ENCODE data around the gene DDX56.
"Not testable (repeated sequence)": the region's sequence is repeated elsewhere in the genome, so short reads cannot be mapped to it uniquely, and the experiment has no call there.

DDX56 gene

DNA sequence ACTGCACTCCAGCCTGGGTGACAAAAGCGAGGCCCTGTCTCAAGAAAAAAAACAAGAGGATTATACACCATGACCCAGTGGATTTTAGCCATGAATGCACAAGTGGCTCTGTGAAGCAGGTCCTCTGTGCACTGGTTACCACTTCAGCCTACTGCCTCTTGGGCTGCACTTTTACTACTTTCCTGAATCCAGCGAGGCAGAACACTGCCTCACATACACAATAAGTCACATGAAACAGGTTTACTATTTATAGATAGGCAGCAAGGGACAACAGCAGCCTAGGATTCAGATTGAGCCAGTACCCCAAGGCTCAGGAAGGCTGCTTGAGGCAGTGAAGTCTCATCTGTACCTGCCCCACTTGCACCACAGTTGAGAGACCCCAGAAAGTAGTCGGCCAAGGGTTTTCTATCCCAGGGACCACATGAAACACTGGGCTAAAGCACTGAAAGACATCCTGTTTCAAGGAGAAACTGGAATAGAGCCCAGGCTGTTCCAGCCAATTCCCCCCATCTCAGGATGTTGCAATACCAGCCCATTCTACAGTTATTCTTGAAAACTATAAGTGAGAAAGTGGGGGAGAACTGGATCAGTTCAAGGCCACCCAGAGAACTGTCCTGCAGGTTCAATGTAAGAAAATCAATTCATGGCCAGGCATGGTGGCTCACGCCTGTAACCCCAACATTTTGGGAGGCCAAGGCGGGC is 22.4 kb upstream of the DDX56 start:
- DNase-seq: no peak

DNA sequence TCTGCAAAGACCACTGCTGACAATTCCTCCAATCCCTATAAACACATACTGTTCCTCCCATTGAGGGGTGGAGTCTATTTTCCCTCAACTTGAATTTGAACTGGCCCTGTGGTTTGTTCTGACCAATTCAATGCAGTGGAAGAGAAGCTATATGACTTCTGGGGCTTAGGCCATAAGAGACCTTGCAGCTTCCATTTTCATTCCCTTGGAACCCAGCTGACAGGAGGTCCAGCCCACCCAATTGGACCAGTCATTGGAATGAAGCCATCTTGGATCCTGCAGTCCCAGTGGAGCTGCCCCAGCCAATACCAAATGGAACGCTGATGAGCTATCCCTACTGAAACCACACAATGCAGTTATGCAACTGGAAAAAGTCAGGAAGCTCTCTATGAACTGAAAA is 17.2 kb upstream of the DDX56 start:
- DNase-seq: no peak

DNA sequence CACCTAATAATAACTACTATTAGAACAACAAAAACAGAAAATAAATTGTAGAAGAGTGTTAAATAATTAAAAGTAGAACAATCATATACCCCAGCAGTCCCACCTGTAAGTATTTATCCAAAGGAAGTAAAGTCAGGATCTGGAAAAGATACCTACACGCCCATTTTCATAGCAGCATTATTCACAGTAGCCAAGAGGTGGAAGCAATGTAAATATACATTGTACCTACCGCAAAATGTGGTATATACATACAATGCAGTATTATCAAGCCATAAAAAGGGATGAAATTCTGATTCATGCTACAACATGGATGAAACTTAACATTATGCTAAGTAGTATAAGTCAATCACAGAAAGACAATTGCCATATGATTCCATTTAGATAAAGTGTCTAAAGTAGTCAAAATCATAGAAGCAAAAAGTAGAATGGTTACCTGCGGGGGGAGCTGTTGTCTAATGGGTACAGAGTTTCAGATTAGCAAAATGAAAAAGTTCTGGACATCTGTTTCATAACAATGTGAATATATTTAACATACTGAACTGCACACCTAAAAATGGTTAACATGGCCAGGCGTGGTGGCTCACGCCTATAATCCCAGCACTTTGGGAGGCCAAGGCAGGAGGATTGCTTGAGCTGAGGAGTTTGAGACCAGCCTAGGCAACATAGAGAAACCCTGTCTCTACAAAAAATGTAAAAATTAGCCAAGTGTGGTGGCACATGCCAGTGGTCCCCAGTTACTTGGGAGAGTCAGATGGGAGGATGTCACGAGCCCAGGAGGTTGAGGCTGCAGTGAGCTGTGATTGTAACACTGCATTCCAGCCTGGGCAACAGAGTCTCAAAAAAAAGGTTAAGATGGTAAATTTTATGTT is 14.4 kb upstream of the DDX56 start:
- DNase-seq: peak; percentile 47 to 72

DNA sequence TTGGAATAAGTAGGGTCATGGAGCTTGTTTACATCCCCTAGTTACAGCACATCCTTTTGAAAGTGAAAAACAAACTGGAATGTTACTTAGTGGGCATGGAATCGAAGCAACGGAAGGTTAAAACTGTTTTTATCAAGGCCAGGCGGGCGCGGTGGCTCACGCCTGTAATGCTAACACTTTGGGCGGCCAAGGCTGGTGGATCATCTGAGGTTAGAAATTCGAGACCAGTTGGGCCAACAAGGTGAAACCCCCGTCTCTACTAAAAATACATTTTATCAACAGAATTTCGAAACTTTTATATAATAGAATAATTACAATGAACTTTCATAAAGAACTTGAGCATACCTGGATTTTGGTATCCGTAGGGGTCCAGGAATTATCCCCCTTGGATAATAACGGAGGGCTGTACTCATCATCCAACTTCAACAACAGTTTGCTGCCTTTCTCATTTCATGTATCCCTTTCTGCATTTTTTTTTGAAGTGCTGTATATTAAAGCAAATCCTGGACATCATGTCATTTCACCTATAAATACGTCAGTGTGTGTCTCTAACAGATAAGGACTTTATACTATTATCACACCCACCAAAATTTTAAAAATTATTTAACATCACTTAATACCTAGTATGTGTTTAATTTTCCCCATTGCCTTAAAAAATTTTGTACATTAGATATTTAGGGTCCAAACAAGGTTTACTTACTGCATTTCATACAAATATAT is 9.6 kb upstream of the DDX56 start:
- no peak for DNase-seq

DNA sequence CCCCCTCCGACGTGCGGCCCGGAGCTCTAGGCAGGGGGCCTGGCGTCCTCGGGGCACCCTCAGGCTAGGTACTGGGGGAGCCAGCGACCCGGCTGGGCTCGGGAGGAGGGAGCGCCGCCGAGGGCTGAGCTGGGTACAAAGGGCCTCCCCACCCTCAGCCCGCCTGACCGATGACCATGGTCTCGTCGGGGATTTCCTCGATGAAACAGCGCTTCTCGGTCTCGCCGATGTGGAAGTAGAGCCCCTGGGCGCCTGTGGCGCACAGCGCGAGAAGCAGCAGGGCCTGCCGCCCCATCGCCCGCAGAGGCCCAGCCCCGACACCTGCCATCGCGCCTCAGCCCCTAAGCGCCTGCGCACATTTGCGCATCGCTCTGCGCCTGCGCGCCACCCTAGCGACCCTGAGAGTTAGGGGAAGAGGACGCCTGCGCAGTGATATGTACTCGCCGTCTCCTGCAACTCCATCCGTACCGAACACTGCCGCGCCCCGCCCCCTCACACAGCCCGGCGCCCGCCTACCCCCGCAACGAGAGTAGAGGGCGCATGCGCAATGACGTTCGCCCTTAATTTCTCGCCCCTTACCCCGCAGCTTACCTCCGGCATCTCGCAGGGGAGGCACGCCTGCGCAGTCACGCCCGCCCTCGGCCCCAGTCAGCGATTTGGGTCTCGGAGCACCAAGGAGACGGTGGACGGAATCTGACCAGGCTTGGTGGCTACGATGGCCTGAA is 8.3 kb upstream of the DDX56 start, which contains the start of gene TMED4:
TMED4 (minus strand) TSS at position 353 of the 725 bp plus-strand sequence; CDS start at position 328, 25 bp downstream.
- peak; percentile 100 for DNase-seq

DNA sequence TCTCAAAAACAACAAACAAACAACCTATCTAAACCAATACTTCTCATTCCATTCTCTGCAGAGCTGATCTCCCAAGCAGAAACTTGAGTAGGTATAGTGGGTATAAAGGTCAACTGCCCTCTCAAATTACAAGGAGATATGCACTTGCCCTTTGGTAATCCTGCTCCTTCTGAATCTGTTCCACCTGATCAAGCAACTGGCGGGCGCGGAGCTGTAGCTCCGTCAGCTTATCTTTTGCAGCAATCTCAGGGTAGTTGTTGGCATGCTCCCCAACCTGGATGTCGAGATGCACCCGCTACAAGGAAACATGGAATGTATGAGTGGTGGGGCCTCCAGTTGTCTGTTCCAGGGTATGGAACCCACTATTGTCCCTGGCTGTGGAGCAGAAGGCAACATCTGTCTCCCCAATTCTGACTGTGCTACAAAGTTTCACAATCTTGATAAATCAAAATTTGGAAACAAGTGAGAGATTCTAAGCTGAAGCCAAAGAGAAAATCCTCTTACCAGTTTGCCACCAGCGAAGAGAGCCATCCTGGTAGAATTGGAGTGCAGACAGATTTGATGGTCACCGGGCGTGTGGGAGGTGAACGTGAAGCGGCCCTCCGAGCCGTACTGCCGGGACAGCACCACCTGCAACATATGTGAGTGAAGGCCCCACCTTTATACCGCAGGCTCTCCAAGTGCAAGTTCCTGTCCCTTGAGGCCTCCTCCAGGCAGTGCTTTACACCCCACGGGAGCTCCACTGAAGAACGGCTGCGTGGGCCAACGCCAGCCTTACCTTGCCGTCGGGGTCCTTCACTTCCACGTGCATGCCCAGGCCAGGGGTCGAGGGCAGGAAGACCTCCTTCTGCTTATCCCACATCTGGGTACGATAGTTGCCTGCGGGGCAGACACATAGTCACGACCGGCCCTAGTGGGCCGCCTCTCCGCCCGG is 7.5 kb upstream of the DDX56 start:
- DNase-seq: peak; percentile 49 to 50

DNA sequence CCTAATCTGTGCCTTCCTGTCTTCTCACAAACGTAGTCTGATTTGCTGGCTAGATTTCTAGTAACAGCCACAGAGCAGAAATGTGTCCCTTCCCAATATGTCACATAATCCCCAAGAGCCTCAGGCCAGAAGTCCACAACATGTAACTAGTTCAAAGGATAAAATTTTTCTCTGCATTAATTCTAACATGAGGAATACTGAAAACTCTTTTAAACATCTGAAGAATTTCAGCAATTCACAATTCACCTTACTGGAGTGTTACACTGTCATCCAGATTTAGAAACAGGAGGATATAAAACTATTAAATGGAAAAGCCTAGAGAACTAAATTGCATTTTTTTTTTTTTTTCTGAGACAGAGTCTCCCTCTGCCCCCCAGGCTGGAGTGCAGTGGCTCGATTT is 2.5 kb upstream of the DDX56 start:
- DNase-seq: no peak

DNA sequence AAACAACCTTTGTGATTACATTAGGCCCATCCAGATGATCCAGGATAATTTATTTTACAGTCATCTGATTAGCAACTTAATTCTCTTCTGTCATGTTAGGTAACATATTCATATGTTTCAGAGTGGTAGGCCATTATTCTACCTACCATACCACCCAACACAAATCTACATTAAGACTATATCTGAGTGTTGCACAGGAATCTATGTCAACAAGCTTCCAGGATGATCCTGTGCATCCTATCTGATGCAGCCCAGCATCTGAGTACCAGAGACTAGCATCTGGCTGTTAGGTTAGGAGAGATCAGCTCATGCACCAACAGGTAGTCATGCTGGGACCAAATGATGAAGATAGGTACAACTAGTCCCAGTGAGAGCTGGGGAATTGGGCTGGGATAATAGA is 1.3 kb upstream of the DDX56 start:
- no peak for DNase-seq

DNA sequence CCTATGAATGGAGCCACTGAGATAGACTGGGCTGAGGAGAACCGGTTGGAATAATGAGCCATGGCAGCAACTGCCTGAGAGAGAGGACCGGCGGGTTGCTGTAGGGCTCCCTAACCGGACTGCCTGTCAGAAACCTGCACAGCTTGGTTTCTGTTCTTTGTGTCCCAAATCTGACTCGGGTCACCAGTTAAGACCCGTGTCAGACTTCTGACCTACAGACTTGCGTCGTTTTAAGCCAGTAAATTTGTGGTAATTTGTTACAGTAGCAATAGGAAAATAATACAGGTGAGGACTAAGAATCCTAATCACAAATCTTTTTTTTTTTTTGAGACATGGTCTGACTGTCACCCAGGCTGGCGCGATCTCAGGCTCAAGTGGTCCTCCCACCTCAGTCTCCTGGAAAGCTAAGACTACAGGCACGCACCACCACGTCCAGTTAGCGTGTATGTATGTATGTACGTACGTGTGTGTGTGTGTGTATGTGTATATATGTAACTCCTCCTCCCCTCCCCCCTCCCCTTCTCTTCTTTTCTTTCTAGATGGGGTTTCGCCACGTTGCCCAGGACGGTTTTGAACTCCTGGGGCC is 672 bp upstream of the DDX56 start:
- DNase-seq: no peak

DNA sequence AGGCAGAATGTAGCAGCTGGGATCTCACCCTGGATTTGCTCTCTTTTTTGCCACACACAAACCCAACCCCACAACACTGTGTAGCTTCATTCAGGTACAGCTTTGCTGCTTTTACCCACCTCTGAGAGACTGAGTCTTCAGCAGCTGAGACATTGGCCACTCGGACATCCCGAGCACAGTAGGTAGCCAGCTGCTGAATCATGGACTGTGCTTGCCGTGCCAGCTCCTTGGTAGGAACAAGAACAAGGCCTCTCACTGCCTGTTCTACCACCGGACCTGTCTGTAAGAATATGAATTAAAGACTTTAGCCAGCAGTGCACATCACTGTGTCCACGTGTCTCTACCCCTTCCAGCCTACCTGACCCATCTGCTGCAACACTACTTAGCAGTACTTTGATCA is 937 bp downstream of the DDX56 start:
- no peak for DNase-seq

DNA sequence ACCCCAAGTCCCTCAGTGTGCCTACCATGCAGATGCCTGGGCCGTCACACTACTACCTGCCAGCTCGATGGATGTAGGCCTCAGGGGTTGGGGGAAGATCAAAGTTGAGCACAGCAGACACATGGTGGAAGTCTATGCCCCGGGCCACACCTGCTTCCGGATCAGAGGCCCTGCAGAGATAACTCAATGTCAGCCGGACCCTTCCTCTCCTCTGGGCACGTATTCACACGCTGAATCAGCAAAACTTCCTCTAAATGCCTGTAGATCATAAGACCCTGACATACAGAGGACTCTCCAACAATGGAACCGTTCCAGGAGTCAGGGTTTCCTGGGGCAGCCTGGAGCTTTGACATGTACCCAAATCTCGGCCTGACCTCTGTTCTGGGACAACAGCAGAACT is 3.7 kb downstream of the DDX56 start:
- no peak for DNase-seq

DNA sequence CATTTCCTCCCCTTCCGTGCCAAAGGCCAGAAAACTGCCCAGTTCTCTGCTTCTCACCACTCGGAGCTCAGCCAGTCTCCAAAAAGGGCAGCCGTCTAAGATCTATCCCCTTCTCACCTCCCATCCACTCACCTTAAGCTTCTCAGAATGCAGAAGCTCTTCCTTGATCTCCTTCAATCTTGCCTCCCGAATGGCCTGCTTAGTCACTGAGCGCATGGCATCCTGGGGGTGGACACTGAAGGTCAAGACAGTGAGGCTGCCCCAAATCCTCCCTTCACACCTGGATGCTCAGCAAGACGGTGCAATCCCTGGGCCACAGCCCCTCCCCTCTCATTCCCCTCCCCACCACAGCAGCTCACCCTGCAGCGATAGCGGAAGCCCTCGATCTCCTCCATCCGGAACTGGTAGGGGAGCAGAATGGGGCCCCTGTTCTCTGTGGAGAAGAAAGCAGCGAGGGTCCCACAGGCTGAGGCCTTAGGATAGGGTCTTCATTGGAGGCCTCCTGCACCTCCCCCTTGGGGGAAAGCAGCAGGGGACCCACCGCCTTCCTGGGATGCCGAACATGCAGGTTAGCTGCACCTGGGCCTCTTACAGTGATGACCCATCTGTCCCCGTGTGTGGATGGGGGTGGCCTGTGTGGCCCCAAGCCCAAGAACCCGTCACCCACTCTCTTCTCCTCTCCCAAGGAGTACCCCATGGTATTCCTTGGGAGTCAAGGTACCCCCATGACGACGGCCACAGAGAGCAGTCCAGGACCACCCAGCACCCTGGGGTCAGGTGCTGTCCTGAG is 4.7 kb downstream of the DDX56 start:
- DNase-seq: no peak

DNA sequence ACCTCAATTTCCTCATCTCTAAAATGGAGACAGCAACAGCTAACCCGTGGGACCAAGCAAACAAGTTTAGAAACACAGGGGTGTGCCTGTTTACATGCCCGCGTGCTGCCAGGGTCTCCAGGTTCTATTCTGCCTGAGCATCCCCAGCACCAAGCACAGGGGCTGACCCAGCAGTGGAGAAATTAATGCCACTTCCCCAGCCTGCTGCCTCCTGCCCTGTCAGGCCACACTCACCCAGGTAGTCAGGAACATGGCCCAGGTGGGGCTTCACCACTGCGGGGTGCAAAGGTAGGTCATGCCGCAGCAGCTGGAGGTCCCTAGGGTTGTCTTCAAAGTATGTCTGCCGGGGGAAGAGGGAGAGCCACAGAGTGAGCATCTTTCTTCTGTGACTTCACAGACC is 5.8 kb downstream of the DDX56 start:
- DNase-seq: no peak

DNA sequence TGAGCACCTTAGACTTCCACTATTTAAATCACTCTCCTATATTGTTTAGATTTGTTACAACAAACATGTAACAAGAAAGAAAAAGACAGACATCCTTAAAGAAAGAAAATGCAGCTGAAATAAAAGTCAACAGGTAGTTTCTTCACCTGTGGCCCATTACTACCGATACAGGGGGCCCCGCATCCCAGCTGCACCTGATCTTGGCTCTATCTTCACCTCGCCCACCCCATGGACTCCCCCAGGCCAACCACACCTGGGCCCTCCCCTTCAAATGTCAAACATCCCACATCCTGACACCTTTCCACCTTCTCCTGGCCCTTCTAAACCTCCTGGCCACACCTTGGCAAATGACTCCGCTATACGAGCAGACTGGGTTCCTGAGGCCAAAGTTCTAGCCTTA is 7.0 kb downstream of the DDX56 start:
- DNase-seq: no peak

DNA sequence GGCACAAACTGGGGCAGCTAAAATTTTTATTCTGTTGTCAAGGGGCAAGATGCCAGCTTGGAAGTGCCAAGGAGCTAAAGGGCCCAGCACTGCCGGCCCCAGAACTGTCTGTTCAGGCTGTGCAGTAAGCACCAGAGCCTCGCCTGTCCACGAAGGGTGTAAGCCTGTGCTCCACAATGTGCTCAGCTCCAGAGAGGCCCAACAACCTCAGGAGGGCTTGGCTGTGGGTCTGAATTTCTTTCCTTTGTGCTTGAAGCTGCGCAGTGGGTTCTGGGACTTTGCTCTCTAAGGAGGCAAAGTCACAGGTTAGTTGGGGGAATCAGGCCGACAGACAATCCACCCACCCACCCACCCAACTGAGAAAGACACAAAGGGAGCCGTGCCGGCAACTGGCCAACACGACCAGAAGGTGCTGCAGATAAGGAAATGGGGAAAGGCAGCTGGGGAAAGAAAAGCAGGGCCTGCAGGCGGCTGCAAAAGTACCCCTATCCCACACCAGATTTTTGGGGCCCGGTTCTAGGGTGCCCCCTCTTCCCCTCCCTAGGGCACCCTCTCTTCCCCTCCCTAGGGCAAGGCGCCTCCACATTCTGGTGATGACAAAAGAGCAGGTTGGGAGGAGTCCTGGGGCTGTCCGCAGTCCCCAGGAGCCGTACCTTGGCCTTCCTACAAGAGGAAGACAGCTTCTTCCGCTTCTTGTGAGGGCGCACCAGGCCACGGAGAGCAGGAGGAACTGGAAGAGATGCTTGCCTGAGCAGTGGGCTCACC is 7.7 kb downstream of the DDX56 start:
- DNase-seq: no peak

DNA sequence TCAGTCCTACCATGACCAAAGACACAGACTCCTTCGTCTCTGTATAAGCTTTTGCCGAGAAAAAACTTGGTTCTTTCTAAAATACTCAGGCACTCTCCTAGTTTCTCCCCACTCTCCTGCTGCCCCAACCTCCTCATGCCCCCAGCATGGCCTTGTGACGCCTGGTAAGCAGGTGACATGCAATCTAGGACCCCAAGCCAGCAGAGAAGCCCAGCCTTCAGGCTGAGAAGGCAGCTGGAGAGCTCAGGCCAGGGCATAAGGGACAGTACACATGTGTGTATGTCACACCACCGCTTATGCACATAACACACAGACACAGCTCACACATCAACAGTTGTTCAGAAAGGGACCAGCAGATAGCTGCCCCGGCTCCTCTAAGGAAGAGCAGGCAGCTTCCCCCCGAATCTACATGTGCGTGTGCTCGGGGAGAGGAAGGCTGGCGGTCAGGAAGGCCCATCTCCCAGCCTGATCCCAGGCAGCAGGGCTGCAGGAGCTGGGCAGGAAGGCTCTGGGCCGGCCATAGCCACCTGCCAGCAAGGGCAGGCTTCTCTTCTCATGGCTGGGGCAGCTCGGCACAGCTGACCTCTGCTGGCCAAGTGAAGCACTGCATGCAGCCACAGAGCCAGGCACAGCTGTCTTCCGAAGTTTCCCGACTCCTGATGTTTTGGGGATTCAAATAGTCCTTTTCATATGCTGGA is 8.5 kb downstream of the DDX56 start:
- peak; percentile 72 for DNase-seq

DNA sequence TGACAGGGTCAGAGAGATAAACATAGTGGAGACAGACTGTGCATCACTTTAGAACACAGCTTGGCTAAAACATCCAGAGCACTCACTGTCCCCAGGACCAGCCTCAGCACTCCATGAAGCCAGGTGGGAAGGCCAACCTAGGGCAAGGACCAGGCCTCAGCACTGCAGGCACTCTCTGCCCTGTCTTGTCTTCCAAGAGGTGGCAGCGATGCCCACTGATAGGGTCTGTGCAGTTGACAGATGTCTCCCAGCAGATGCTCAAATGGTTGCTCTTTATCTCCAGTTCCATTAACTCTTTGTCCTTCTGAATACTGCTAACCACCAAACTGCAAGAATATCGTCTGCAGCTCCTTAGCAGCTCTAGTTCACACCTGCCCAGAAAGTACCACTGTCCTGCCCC is 9.1 kb downstream of the DDX56 start:
- DNase-seq: no peak

DNA sequence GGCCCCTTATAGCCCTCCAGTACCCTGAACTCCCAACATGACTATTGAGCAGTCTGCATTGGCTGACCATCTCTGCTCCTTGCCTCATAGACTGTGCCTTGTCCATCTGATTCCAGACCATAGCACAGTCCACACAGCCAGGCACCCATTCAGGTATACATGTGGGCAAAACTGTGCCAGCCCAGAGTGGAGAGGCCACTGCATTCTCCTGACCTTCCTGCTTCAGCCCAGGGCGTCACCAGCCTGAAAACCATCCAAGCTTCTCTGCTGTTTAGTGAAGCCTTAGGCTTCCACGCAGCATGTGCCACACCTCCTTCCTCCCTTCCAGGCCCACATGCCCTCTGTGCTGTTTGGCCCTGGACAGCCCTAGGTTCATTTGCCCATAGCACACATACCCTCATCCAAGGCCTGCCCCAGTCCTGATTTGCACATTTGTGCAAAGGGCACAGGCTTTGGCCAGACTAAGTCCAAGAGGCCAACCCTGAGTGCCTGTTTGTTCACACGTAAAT is 10.5 kb downstream of the DDX56 start:
- no peak for DNase-seq

DNA sequence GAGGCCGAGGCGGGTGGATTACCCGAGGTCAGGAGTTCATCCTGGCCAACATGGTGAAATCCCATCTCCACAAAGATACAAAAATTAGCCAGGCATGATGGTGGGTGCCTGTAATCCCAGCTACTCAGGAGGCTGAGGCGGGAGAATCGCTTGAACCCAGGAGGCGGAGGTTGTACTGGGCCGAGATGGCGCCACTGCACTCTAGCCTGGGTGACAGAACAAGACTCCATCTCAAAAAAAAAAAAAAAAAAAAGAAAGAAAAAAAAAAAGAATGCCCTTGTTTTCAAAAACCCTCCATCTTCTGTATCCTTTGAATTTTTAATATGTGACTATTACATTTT is 11.1 kb downstream of the DDX56 start:
- DNase-seq: not testable (repeated sequence)

Measured in stimulated activated CD4-positive, alpha-beta T cell treated with anti-CD3 and anti-CD28 coated beads, Interleukin-2, amount 100 ng/mL, for 24 hours (primary cell).